ENCODE measurements around the gene ZNF750.

GRCh38 chr17:82789806-82790205 lies 50.0 kb downstream of the ZNF750 start:
- TF ChIP-seq ZBTB8A (CRISPR knock-in tag; IDR thresholded peaks at IDR 0.05; ENCODE audit: borderline replicate concordance, low read depth), result no peak
- TF ChIP-seq PREB (CRISPR knock-in tag; IDR thresholded peaks at IDR 0.05), result no peak
- no peak for TF ChIP-seq RERE (CRISPR knock-in tag; IDR thresholded peaks at IDR 0.05; ENCODE audit: low read depth)
- TF ChIP-seq RFX5 (IDR thresholded peaks at IDR 0.05; ENCODE audit: low read depth, low read length), result no peak
- TF ChIP-seq ZNF570 (CRISPR knock-in tag; IDR thresholded peaks at IDR 0.05; ENCODE audit: borderline replicate concordance), result no peak
- TF ChIP-seq FOSL2 (CRISPR knock-in tag; IDR thresholded peaks at IDR 0.05), result no peak
- TF ChIP-seq TAF1 (CRISPR knock-in tag; IDR thresholded peaks at IDR 0.05), result no peak
- no peak for TF ChIP-seq TEAD2 (CRISPR knock-in tag; IDR thresholded peaks at IDR 0.05)
- no peak for TF ChIP-seq CTCF (CRISPR knock-in tag; IDR thresholded peaks at IDR 0.05)
- TF ChIP-seq NR3C1 (CRISPR knock-in tag; IDR thresholded peaks at IDR 0.05), result no peak
- no peak for TF ChIP-seq ZFP41 (CRISPR knock-in tag; IDR thresholded peaks at IDR 0.05; ENCODE audit: borderline replicate concordance)
